Measurements from ENCODE around the gene SCAMP1.
A peak's percentile ranks its signal among the peaks of the same experiment; 100 is the strongest.

The SCAMP1 gene

DNA sequence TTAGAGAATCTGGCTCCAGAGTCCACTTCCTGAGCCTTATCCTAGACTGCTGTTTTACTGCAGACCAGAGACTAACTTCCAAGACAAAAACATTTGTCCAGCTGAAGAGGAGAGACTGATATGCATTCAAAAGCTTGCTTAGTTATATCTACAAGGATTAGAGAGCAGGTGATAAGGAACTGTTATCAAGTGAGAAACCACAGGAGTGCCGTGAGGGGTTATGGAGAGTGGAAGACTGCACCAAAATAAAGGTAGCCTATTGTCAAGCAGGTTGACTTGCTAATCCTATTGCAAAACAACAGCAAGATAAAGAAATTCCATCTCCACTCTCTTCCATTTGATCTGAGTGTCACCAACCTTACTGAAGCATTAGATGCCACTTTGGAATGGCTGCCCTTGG lies 139.1 kb downstream of the SCAMP1 start:
- no peak for DNase-seq

- DNase-seq: no peak
Observed at GRCh38 chr5:78500028-78500427, 139.6 kb downstream of the SCAMP1 start.

GRCh38 chr5:78500871-78501270 lies 140.5 kb downstream of the SCAMP1 start:
- no peak for DNase-seq

- DNase-seq: no peak
Observed at GRCh38 chr5:78501411-78502352, 141.3 kb downstream of the SCAMP1 start.

DNA sequence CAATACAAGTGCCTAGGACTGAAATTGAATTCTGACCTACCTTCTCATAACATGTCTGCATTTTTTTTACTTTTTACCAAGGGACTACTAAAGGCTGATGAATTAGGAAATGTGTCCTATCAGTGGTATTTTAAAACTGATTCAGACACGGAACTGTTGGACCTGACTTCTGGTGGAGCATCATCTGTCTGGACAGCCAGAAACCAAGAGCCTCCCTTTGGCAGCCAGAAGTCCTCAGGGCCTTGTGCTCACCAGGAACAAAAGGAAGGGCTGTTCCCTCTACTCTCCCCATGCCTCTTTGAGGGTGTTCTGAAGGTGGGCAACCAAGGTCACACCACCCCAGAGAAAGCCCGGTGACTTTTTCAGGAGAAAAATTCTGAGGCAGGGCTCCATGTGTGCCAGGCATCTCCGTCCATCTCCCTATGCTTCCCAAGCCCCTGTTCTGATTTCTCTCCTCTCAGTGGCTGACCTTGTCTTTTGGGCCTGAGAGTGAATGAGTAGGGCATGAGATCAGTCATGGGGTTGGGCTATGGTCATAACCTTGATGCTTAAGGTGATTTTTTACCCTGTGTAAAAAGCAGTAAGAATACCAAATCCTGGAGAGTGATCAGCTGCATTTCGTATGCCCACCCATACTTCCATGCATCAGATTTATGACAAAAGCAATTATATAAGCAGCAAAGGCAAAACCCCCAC lies 143.7 kb downstream of the SCAMP1 start:
- DNase-seq: no peak

GRCh38 chr5:78504704-78505677 lies 144.6 kb downstream of the SCAMP1 start:
- DNase-seq: no peak

DNA sequence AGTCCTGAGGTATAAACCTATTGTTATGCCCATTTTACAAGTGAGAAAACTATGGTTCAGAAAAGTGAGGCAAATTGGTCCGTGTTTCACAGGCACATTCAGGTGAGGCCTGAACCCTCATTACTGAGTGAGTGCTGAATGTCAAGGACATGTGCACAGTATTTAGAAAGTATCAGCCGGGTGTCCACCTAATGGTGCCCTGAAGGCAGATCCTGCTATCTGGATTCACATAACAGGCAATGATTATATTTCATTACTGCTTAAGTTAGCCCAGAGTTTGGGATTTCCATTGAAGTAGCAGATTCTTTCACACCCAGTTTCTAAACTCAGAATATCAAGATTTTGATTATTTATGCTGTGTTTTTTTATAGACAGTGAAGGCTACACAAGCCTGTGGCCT lies 145.4 kb downstream of the SCAMP1 start:
- DNase-seq: no peak

GRCh38 chr5:78506261-78507024 lies 146.0 kb downstream of the SCAMP1 start:
- no peak for DNase-seq

- DNase-seq: no peak
Observed at GRCh38 chr5:78507531-78507930, 147.1 kb downstream of the SCAMP1 start.

DNA sequence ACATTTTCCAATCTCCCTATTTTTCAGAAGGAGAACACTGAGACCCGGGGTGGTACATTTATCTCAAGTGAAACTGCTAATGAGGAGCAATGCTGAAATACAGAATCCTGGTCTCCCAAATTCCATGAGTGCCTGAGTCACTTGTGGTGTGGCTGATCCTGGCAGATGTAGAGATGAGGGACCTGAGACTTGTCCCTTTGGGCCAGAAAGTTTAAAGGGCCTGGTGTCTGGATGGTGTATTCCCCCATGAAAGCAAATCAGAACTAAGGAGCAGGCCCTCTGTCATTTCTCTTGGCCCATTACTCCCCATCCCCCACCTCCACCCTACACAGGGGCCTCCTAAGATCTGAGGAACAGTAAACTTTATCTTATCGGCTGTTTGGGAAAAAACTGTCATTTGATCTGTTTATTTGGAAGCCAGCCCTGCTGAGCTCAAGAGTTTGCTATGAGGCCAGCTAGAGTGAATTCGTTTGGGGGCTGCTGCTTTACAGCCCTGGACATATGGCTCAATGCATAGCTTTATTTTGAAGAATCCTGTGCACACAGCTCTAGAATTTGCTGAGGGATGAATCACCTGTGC lies 147.9 kb downstream of the SCAMP1 start:
- no peak for DNase-seq

DNA sequence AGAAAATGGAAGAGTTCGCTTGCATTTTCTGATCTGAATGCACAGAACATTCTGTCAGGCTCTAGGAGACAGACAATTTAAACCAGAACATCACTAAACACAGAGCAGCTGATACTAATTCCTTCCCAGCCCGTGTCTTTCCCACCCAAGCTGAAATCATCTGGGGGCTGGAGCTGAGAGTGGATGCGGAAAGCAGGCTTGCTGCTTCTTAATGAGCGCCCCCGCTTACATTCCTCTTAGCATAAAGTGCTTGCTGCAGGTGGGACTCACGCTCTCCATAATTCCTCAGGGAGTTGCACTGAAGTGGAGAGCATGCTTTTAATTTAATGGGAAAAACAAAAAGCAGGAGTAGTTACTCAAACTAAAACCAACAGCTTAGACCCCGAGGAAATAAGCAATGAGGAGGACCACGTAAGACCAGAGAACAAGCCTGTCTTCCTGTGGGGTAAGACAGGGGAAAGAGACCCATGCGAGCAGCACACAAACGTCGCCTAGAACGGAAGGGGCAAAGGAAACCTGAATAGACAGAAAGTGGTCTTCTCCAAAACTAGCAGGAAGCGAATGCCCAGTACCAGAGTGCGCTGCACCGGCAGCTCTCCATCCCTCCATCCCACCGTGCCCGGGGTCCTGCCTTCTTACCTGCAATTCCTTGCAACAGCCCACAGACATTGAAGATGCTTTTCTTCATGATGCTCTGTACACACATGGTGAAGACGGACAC lies 148.9 kb downstream of the SCAMP1 start:
- DNase-seq: no peak

DNA sequence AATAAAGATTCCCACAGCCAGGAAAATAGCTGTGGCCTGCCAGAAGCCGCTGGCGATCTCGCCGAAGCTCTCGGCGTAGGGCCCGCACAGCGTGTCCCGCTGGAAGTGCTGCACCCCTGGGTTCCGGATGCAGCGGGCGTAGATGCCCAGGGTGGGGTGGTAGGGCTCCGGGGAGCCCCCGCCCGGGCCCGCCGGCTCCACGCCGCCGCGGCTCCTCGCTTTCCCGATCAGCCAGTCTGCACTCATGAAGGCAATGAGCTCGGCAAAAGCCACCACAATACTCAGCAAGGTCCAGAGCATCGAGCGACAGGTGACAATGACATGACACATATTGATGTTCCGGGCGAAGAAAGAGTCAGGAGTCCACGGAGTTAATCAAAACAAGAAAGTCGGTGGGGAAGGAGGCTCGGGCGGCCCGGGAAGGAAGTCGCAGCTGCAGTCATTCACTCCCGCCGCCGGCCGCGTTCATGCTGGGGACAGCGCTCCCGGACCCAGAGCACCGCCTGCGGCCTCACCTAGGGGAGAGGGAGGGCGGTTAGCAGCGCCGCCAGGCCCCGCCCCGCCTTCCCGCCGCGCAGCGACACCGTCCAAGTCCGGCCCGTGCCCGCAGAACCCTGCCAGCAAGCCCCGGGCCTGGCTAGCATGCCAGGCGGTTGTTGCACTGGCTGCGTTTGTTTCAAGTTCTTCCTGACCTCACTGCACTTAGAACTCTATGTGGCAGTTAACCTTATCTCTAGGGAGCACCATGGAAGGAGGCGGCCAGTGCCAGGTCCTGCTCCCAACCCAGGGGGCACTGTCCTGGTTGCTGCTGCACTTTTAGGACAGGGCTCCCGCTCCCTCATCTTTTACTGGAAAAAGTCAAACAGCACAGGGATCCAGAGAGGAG lies 149.7 kb downstream of the SCAMP1 start:
- peak; percentile 17 for DNase-seq

GRCh38 chr5:78511121-78511906 lies 150.9 kb downstream of the SCAMP1 start:
- DNase-seq: no peak

- no peak for DNase-seq
Observed at GRCh38 chr5:78512435-78512834, 152.0 kb downstream of the SCAMP1 start.

DNA sequence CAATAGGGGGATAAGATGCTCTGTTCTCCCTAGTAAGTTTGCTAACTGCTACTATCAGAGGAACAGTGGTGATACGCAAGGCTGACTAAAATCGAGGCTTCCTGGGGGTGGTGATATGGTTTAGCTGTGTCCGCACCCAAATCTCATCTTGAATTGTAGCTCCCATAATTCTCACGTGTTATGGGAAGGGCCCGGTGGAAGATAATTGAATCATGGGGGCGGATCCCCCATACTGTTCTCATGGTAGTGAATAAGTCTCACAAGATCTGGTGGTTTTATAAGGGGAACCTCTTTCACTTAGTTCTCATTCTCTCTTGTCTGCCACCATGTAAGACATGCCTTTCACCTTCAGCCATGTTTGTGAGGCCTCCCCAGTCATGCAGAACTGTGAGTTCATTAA lies 153.0 kb downstream of the SCAMP1 start:
- no peak for DNase-seq

- no peak for DNase-seq
Observed at GRCh38 chr5:78514427-78515330, 154.3 kb downstream of the SCAMP1 start.

DNA sequence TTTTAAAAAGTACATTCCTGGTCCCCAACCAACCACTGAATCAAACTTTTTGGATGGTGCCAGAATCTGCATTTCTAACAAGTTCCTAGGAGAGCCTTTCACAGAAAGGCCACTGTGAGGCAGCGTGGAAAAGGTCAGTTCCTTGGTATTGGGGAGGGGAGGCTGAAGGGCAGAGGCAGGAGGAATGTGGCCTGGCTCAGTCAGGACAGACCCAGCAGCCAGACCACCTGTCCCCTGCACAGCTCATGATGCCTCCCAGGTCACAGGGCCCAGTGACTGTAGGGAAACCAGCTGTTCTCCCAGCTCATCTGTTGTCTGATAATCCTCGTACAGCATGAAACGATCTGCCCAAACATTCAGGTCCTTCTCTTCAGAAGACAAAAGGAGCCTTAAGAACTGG lies 155.3 kb downstream of the SCAMP1 start:
- no peak for DNase-seq
